HepG2 (cell line): ENCODE measurements around the gene DSCAML1. TPM values are rescaled to one million over a fixed set of nuclear protein-coding genes. Genes with fewer than 3 reads are reported as not detected.

ENCODE experiments used
- ATAC-seq: fragments of 200-7000 bp; cut with Tn5 transposase; 3 replicates; pipeline ENCODE4 v1.9.1; 2020; ENCODE audit warnings: mild to moderate bottlenecking, moderate library complexity
- BruUV-seq: library from RNA; stranded (reverse); fragments of 400-500 nt; replicated peaks from 2 replicates; lab custom pipeline; 2021; lab: Mats Ljungman, UMichigan
- CTCF ChIA-PET: fragments of 300-600 bp; formaldehyde crosslinking; extraction: SDS; loops from one replicate; lab custom pipeline; 2021; ENCODE audit warnings: low total read pairs, inconsistent platforms, low intra/inter-chr PET ratio; lab: Yijun Ruan, JAX
- POLR2A ChIA-PET: fragments of 350-600 bp; sonication (Branson Sonifier 250); formaldehyde crosslinking; loops from one replicate; lab custom pipeline; 2020; ENCODE audit warnings: antibody characterized with exemption, inconsistent platforms; lab: Yijun Ruan, JAX
- DNase-seq: peaks from one replicate; pipeline ENCODE4 v3.0.0-alpha.2; 2015; ENCODE audit warnings: low spot score
- FAIRE-seq: peaks from 3 replicates; lab custom pipeline; 2011; peaks lifted over from hg19 to GRCh38; lab: Jason Lieb, UNC
- H2AFZ ChIP-seq: one replicate; pipeline ENCODE4 v1.6.1; 2011; ENCODE audit warnings: low read length, inconsistent platforms
- H3K27ac ChIP-seq: fragments of 300-600 bp; 3 replicates; pipeline ENCODE4 v1.8.0; 2011; ENCODE audit warnings: mixed run types, mild to moderate bottlenecking, mixed read lengths, low read length, inconsistent platforms; ENCODE audit not compliant: insufficient read depth; ENCODE audit errors: extremely low read length
- H3K27me3 ChIP-seq, 2 experiments: fragments of 200-600 bp in 1 of 2; 2 replicates in 1 of 2; 3 replicates in 1 of 2; pipeline versions ENCODE4 v1.6.0 to v1.8.0; 2011; ENCODE audit warnings: low read length in 2 of 2, mild to moderate bottlenecking in 2 of 2, moderate library complexity in 2 of 2, inconsistent platforms in 1 of 2; ENCODE audit not compliant: insufficient read depth in 2 of 2, control insufficient read depth in 1 of 2
- H3K36me3 ChIP-seq, 2 experiments: fragments of 200-600 bp in 1 of 2; replicated peaks in 1 of 2; 2 replicates in 1 of 2; 3 replicates in 1 of 2; pipeline versions ENCODE4 v1.5.1 to v1.8.0; 2011; ENCODE audit warnings: low read length in 2 of 2, inconsistent platforms in 1 of 2; ENCODE audit not compliant: insufficient read depth in 2 of 2, control insufficient read depth in 1 of 2
- H3K4me1 ChIP-seq: 2 replicates; pipeline ENCODE4 v1.5.1; 2012; ENCODE audit warnings: low read length, inconsistent platforms; ENCODE audit not compliant: insufficient read depth
- H3K4me2 ChIP-seq: 2 replicates; pipeline ENCODE4 v1.6.0; 2011; ENCODE audit warnings: low read depth, low read length, inconsistent platforms
- H3K4me3 ChIP-seq, 3 experiments: fragments of 200-600 bp in 1 of 3; sonication (generic), shearing (Covaris generic) in 1 of 3; replicated peaks in 1 of 3; 2 replicates each; pipeline ENCODE4 v1.5.1; 2011 to 2016; ENCODE audit warnings: low read length in 3 of 3, inconsistent platforms in 2 of 3, low read depth in 2 of 3, mild to moderate bottlenecking in 2 of 3, control low read depth in 1 of 3, mixed read lengths in 1 of 3; ENCODE audit not compliant: insufficient read depth in 1 of 3
- H3K79me2 ChIP-seq: one replicate; pipeline ENCODE4 v1.6.1; 2011; ENCODE audit warnings: low read length, inconsistent platforms; ENCODE audit not compliant: insufficient read depth
- H3K9ac ChIP-seq: 2 replicates; pipeline ENCODE4 v1.6.0; 2011; ENCODE audit warnings: mild to moderate bottlenecking, low read depth, low read length, inconsistent platforms; ENCODE audit not compliant: insufficient read depth
- H3K9me3 ChIP-seq: 2 replicates; pipeline ENCODE4 v1.5.1; 2012; ENCODE audit warnings: mild to moderate bottlenecking, low read length
- H4K20me1 ChIP-seq: 2 replicates; pipeline ENCODE4 v1.6.0; 2011; ENCODE audit warnings: inconsistent platforms, mild to moderate bottlenecking, low read length, moderate library complexity; ENCODE audit not compliant: insufficient read depth
- HNRNPL ChIP-seq: fragments of 200-400 bp; formaldehyde crosslinking; IDR thresholded peaks from 2 replicates; pipeline ENCODE4 v1.6.1; 2017; ENCODE audit warnings: mild to moderate bottlenecking, low read depth, low read length
- HOXA7 ChIP-seq: sonication (generic); formaldehyde crosslinking; IDR thresholded peaks from 2 replicates; pipeline ENCODE4 v1.8.1; 2022; ENCODE audit warnings: mild to moderate bottlenecking, missing genetic modification reagents, moderate library complexity
- KLF6 ChIP-seq: IDR thresholded peaks from 2 replicates; pipeline ENCODE4 v1.8.0; 2016; ENCODE audit warnings: missing biosample characterization, missing genetic modification reagents
- KMT2A ChIP-seq: sonication (generic); formaldehyde crosslinking; IDR thresholded peaks from 2 replicates; pipeline ENCODE4 v1.4.0; 2020; ENCODE audit warnings: missing genetic modification reagents
- RBFOX2 ChIP-seq: fragments of 200-400 bp; formaldehyde crosslinking; IDR thresholded peaks from 2 replicates; pipeline ENCODE4 v1.6.1; 2017; ENCODE audit warnings: low read depth, mild to moderate bottlenecking, low read length
- ZNF101 ChIP-seq: sonication (generic); formaldehyde crosslinking; IDR thresholded peaks from 2 replicates; pipeline ENCODE4 v1.4.0; 2020; ENCODE audit warnings: mild to moderate bottlenecking, low read depth, missing genetic modification reagents, borderline replicate concordance
- ZNF326 ChIP-seq: sonication (generic); formaldehyde crosslinking; IDR thresholded peaks from 2 replicates; pipeline ENCODE4 v1.4.0; 2020; ENCODE audit warnings: missing genetic modification reagents, borderline replicate concordance
- ZNF83 ChIP-seq: sonication (generic); formaldehyde crosslinking; IDR thresholded peaks from 2 replicates; pipeline ENCODE4 v1.4.0; 2020; ENCODE audit warnings: missing genetic modification reagents, mild to moderate bottlenecking, borderline replicate concordance
- WGBS: methylation state at CpG from one replicate; pipeline ENCODE4 v1.1.6; 2017; ENCODE audit warnings: low lambda C conversion rate; 5-methylcytosine and 5-hydroxymethylcytosine counted together
- in situ Hi-C: cut with HindIII; loops from 2 replicates; pipeline ENCODE4 v1.10.0; 2017; ENCODE audit warnings: low pct_unique_long_range_greater_than_20kb; ENCODE audit not compliant: extremely low pct_ligation_motif_present
- intact Hi-C: fragments of 100-400 bp; cut with micrococcal nuclease; formaldehyde crosslinking; loops from one replicate; pipeline ENCODE4 v1.10.0; 2022; ENCODE audit not compliant: unreplicated experiment
- polyA plus RNA-seq, 8 experiments: library from polyadenylated mRNA; depleted of rRNA in 3 of 8; stranded (reverse) in 7 of 8; unstranded in 1 of 8; fragments of >200 nt; fragmentation: Illumina TruSeq in 4 of 8; extraction: Trizol in 4 of 8; gene quantifications; 2 replicates each; pipeline versions ENCODE4 v1.2.1 to v1.2.3, GENCODE V29; 2011 to 2016; ENCODE audit warnings: low read depth in 4 of 8, missing spikeins in 1 of 8, mixed read lengths in 1 of 8; ENCODE audit not compliant: insufficient read depth in 1 of 8
- total RNA-seq, 5 experiments: library from RNA; depleted of rRNA; stranded (reverse); fragments of >200 nt; fragmentation: Illumina TruSeq; extraction: Trizol; gene quantifications; 2 replicates each; pipeline ENCODE4 v1.2.3, GENCODE V29; 2016; ENCODE audit warnings: low read depth in 1 of 5
- TF ChIP-seq, protein P1 (sequence below): sonication (generic); formaldehyde crosslinking; IDR thresholded peaks from 2 replicates; pipeline ENCODE4 v1.9.0; 2021; ENCODE audit warnings: missing genetic modification reagents, borderline replicate concordance

The DSCAML1 gene
- total and polyA plus RNA-seq, 2 of the 13 experiments (the other 11 are each of a cell fraction or from before 2014, with no cell fraction given), result 0.29 to 0.40 TPM

DNA sequence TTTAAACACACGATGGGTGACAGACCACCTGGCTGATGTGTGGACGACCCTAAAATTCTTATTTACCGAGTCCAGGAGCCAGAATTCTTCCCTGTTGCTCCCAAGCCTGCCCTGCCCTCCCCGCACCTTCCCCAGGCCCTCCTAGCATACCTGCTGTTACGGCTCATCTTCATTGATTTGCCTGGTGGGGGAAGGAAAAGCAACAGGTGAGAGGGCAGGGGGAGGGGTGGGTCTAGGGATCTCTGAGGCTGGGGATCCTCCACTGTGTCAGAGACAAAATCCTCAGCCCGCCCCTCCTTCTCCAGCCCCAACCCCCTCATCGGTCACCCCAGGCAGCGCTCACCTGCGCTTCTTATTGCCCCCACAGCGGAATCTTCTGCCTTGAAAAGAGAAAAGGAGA is 23.5 kb upstream of the DSCAML1 start:
- BruUV-seq, result no TSS peak
- Histone ChIP-seq H3K9me3 (no peaks in the 10 kb centered on the region), H3K4me2 (no peak overlapping the region), H3K4me1 (peaks cover 87% of the 10 kb centered on the region), H2AFZ (no peak overlapping the region), H3K79me2 (peaks cover 13% of the 10 kb centered on the region), H4K20me1 (no peaks in the 10 kb centered on the region), H3K27ac (no peak overlapping the region), H3K9ac (no peak overlapping the region), H3K36me3 (no peaks in the 10 kb centered on the region), H3K27me3 (peaks cover 0 to 11% of the 10 kb centered on the region in 2 experiments; a peak in 1 of 5 replicates), H3K4me3 (no peak overlapping the region)
- DNase-seq, result no peak
- WGBS, result 81% methylated on average over 10 of the region's 10 CpGs
- ChIA-PET CTCF (no interaction called here), POLR2A (no interaction called here)
- intact Hi-C loops (no loop called here), in situ Hi-C loops (loop anchor here (5.0 kb wide), 1 partner anchor 127 kb away; no protein-coding TSS in a partner anchor)
- no peak for FAIRE-seq
- no peak for ATAC-seq
- TF ChIP-seq RBFOX2, result peak; percentile 45; the same call in 1 of the 2 replicates
- no peak for TF ChIP-seq HOXA7 (CRISPR knock-in tag)

DNA sequence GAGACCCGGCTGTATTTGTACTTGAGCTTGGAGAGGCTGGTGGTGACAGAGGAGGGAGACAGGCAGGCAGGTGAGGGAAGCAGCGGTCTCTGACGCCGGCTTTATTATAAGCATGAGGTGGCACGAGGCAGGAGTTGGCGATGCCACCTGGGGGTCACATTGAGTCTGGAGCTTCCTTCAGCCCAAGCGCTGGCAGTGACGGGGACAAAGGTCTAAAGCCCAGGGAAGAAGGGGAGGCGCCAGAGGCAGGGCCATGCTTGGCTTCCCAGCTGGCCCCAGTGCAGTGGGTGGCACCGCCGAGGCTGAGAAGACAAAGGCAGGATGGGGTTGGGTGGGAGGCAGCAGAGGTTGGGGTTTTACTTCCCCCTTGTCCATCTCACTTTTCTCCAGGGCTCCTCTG is 23.1 kb upstream of the DSCAML1 start:
- POLR2A ChIA-PET, result no interaction called here
- TF ChIP-seq ZNF101 (CRISPR knock-in tag) (no peak), KLF6 (no peak), KMT2A (CRISPR knock-in tag) (no peak), HNRNPL (peak; percentile 88), ZNF326 (CRISPR knock-in tag) (no peak), ZNF83 (CRISPR knock-in tag) (no peak)
- TF ChIP-seq, protein P1, sequence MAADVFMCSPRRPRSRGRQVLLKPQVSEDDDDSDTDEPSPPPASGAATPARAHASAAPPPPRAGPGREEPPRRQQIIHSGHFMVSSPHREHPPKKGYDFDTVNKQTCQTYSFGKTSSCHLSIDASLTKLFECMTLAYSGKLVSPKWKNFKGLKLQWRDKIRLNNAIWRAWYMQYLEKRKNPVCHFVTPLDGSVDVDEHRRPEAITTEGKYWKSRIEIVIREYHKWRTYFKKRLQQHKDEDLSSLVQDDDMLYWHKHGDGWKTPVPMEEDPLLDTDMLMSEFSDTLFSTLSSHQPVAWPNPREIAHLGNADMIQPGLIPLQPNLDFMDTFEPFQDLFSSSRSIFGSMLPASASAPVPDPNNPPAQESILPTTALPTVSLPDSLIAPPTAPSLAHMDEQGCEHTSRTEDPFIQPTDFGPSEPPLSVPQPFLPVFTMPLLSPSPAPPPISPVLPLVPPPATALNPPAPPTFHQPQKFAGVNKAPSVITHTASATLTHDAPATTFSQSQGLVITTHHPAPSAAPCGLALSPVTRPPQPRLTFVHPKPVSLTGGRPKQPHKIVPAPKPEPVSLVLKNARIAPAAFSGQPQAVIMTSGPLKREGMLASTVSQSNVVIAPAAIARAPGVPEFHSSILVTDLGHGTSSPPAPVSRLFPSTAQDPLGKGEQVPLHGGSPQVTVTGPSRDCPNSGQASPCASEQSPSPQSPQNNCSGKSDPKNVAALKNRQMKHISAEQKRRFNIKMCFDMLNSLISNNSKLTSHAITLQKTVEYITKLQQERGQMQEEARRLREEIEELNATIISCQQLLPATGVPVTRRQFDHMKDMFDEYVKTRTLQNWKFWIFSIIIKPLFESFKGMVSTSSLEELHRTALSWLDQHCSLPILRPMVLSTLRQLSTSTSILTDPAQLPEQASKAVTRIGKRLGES (CRISPR knock-in tag), result no peak
- TF ChIP-seq, all 625 proteins: peak for 1
- peaks cover 13% of the 10 kb centered on the region for H3K79me2 ChIP-seq
- no TSS peak for BruUV-seq
- peaks cover 0 to 11% of the 10 kb centered on the region in 2 experiments; a peak in 1 of 5 replicates for H3K27me3 ChIP-seq
- H2AFZ ChIP-seq, result no peak overlapping the region
- intact Hi-C loops, result no loop called here
- WGBS, result 72% methylated on average over 9 of the region's 11 CpGs
- in situ Hi-C loops, result loop anchor here (5.0 kb wide), 1 partner anchor 127 kb away; no protein-coding TSS in a partner anchor
- H3K4me2 ChIP-seq, result no peak overlapping the region
- no peak overlapping the region for H3K27ac ChIP-seq
- H4K20me1 ChIP-seq, result no peaks in the 10 kb centered on the region
- ATAC-seq (no peak), DNase-seq (no peak), FAIRE-seq (no peak)
- no peaks in the 10 kb centered on the region for H3K36me3 ChIP-seq
- no peak overlapping the region for H3K9ac ChIP-seq
- H3K4me3 ChIP-seq, result no peak overlapping the region
- peaks cover 87% of the 10 kb centered on the region for H3K4me1 ChIP-seq
- no peaks in the 10 kb centered on the region for H3K9me3 ChIP-seq
- CTCF ChIA-PET, result interaction anchor here (2.9 kb wide), 1 partner anchor 127 kb away, joined by 19 read pairs; no protein-coding TSS in a partner anchor
